ENCODE data around the gene CCDC15. TPM values are rescaled to one million over a fixed set of nuclear protein-coding genes. Genes with fewer than 3 reads are reported as not detected.

The CCDC15 gene
- total and polyA plus RNA-seq, 2 of the 13 experiments (the other 11 are each of a cell fraction or from before 2014, with no cell fraction given): 2.2 to 4.6 TPM

GRCh38 chr11:124934862-124935547 lies 19.0 kb upstream of the CCDC15 start (continued):
- TF ChIP-seq ZNF770 (CRISPR knock-in tag; IDR thresholded peaks at IDR 0.05): no peak
- TF ChIP-seq ZSCAN31 (CRISPR knock-in tag; IDR thresholded peaks at IDR 0.05; ENCODE audit: low read depth): no peak
- TF ChIP-seq ZSCAN5A (CRISPR knock-in tag; IDR thresholded peaks at IDR 0.05; ENCODE audit: borderline replicate concordance): no peak
- TF ChIP-seq ZBTB25 (CRISPR knock-in tag; IDR thresholded peaks at IDR 0.05): no peak
- TF ChIP-seq TRIM22 (IDR thresholded peaks at IDR 0.05): no peak
- TF ChIP-seq ATF5 (CRISPR knock-in tag; IDR thresholded peaks at IDR 0.05; ENCODE audit: low read depth): no peak
- no peak for TF ChIP-seq NFE2L1 (CRISPR knock-in tag; IDR thresholded peaks at IDR 0.05; ENCODE audit: borderline replicate concordance)
- peak; percentile 49 for TF ChIP-seq ASH2L (IDR thresholded peaks at IDR 0.05; ENCODE audit: insufficient read length, low read depth, low read length)
- no peak for TF ChIP-seq NFKB2 (CRISPR knock-in tag; IDR thresholded peaks at IDR 0.05; ENCODE audit: borderline replicate concordance)
- TF ChIP-seq ZMYM3 (CRISPR knock-in tag; IDR thresholded peaks at IDR 0.05): no peak
- TF ChIP-seq LCORL (IDR thresholded peaks at IDR 0.05): no peak
- TF ChIP-seq LCORL (CRISPR knock-in tag; IDR thresholded peaks at IDR 0.05): no peak
- no peak for TF ChIP-seq ZNF607 (CRISPR knock-in tag; IDR thresholded peaks at IDR 0.05; ENCODE audit: borderline replicate concordance)
- 0 out of 2 replicates have a peak, but pooled peaks have one; percentile 21 for TF ChIP-seq ZNF335 (CRISPR knock-in tag; IDR thresholded peaks at IDR 0.05)
- TF ChIP-seq YY1 (IDR thresholded peaks at IDR 0.05; ENCODE audit: insufficient read depth, insufficient replicate concordance, low read depth, low read length): no peak
- TF ChIP-seq DMTF1 (CRISPR knock-in tag; IDR thresholded peaks at IDR 0.05): no peak
- TF ChIP-seq AKAP8 (CRISPR knock-in tag; IDR thresholded peaks at IDR 0.05): no peak
- TF ChIP-seq ZNF614 (CRISPR knock-in tag; IDR thresholded peaks at IDR 0.05; ENCODE audit: borderline replicate concordance): no peak
- no peak for TF ChIP-seq MLLT10 (CRISPR knock-in tag; IDR thresholded peaks at IDR 0.05)
- TF ChIP-seq TCF12 (IDR thresholded peaks at IDR 0.05): no peak
- no peak for TF ChIP-seq TCF12 (CRISPR knock-in tag; IDR thresholded peaks at IDR 0.05)

Data from HepG2 (cell line).